ENCODE measurements around the gene ZNF423.

- TF ChIP-seq RXRA (IDR thresholded peaks at IDR 0.05; ENCODE audit: borderline replicate concordance, low read depth) (no peak), SMC3 (IDR thresholded peaks at IDR 0.05; ENCODE audit: low read depth, low read length) (no peak), ELF1 (IDR thresholded peaks at IDR 0.05) (no peak), ZBTB33 (IDR thresholded peaks at IDR 0.05; ENCODE audit: borderline replicate concordance, low read depth) (no peak), CTCF (IDR thresholded peaks at IDR 0.05) (no peak), RCOR1 (IDR thresholded peaks at IDR 0.05; ENCODE audit: low read length) (no peak), JUND (IDR thresholded peaks at IDR 0.05) (no peak), TAF1 (IDR thresholded peaks at IDR 0.05; ENCODE audit: borderline replicate concordance, low read depth, low read length) (no peak), REST (IDR thresholded peaks at IDR 0.05; ENCODE audit: low read depth, low read length) (no peak), EP300 (IDR thresholded peaks at IDR 0.05; ENCODE audit: borderline replicate concordance in 1 of 2, low read depth in 1 of 2, low read length in 1 of 2) (no peak), MAX (IDR thresholded peaks at IDR 0.05; ENCODE audit: low read depth) (no peak), RFX5 (IDR thresholded peaks at IDR 0.05; ENCODE audit: low read length) (no peak), MXI1 (IDR thresholded peaks at IDR 0.05; ENCODE audit: low read depth, low read length) (no peak)
These were observed 323.7 kb downstream of the ZNF423 start for GRCh38 chr16:49531931-49532840.
